ENCODE measurements around the gene NXT2. TPM values are rescaled to one million over a fixed set of nuclear protein-coding genes. Genes with fewer than 3 reads are reported as not detected.

NXT2 gene
- total RNA-seq, 1 donor from 2014 or later = 42.4 TPM

- Histone ChIP-seq H3K79me2 (ENCODE audit: low read depth) (no peaks in the 10 kb centered on the region), H2AFZ (replicated peaks) (no peak overlapping the region), H4K20me1 (ENCODE audit: low read depth) (no peaks in the 10 kb centered on the region), H3K4me1 (no peaks in the 10 kb centered on the region), H3K4me2 (no peak overlapping the region), H3F3A (ENCODE audit: low read depth) (no peaks in the 10 kb centered on the region), H3K27me3 (peaks cover 20% of the 10 kb centered on the region), H3K9ac (no peak overlapping the region), H3K36me3 (no peaks in the 10 kb centered on the region), H3K27ac (no peak overlapping the region), H3K9me3 (ENCODE audit: low read depth) (peaks cover 7% of the 10 kb centered on the region), H3K4me3 (no peak overlapping the region)
- Mint-ChIP-seq H3K27me3 (ENCODE audit: insufficient read depth, low read depth) (peaks cover 2% of the 10 kb centered on the region), H3K27ac (no peak overlapping the region), H3K36me3 (no peaks in the 10 kb centered on the region), H3K9me3 (peaks cover 3% of the 10 kb centered on the region), H3K4me1 (no peaks in the 10 kb centered on the region), H3K4me3 (no peak overlapping the region)
- no peak for TF ChIP-seq EZH2phosphoT487 (IDR thresholded peaks at IDR 0.05)
- no peak for TF ChIP-seq CTCF (IDR thresholded peaks at IDR 0.05)
- no peak for TF ChIP-seq EZH2 (IDR thresholded peaks at IDR 0.05)
- no peak for DNase-seq (ENCODE audit: low spot score)
These were observed 25.5 kb upstream of the NXT2 start for GRCh38 chrX:109511113-109511512.

GRCh38 chrX:109519001-109519400 lies 17.6 kb upstream of the NXT2 start:
- Histone ChIP-seq H3K27ac (no peak overlapping the region), H3K79me2 (ENCODE audit: low read depth) (no peaks in the 10 kb centered on the region), H2AFZ (replicated peaks) (no peak overlapping the region), H3K4me1 (no peaks in the 10 kb centered on the region), H3K4me3 (no peak overlapping the region), H4K20me1 (ENCODE audit: low read depth) (no peaks in the 10 kb centered on the region), H3K36me3 (no peaks in the 10 kb centered on the region), H3K9ac (no peak overlapping the region), H3F3A (ENCODE audit: low read depth) (no peaks in the 10 kb centered on the region), H3K9me3 (ENCODE audit: low read depth) (peaks cover 5% of the 10 kb centered on the region), H3K4me2 (no peak overlapping the region), H3K27me3 (no peaks in the 10 kb centered on the region)
- H3K4me3 Mint-ChIP-seq = no peak overlapping the region
- H3K27me3 Mint-ChIP-seq (ENCODE audit: insufficient read depth, low read depth) = no peaks in the 10 kb centered on the region
- no peak overlapping the region for H3K27ac Mint-ChIP-seq
- no peaks in the 10 kb centered on the region for H3K4me1 Mint-ChIP-seq
- H3K36me3 Mint-ChIP-seq = no peaks in the 10 kb centered on the region
- peaks cover 2% of the 10 kb centered on the region for H3K9me3 Mint-ChIP-seq
- no peak for DNase-seq (ENCODE audit: low spot score)
- TF ChIP-seq EZH2 (IDR thresholded peaks at IDR 0.05) (no peak), EZH2phosphoT487 (IDR thresholded peaks at IDR 0.05) (no peak), CTCF (IDR thresholded peaks at IDR 0.05) (no peak)

- no peak overlapping the region for H3K4me3 Mint-ChIP-seq
- Histone ChIP-seq H3K4me1 (no peaks in the 10 kb centered on the region), H3K4me2 (no peak overlapping the region), H4K20me1 (ENCODE audit: low read depth) (no peaks in the 10 kb centered on the region), H3K27me3 (peaks cover 51% of the 10 kb centered on the region), H3F3A (ENCODE audit: low read depth) (no peaks in the 10 kb centered on the region), H2AFZ (replicated peaks) (no peak overlapping the region), H3K9ac (no peak overlapping the region), H3K9me3 (ENCODE audit: low read depth) (no peaks in the 10 kb centered on the region), H3K79me2 (ENCODE audit: low read depth) (no peaks in the 10 kb centered on the region), H3K4me3 (no peak overlapping the region), H3K36me3 (no peaks in the 10 kb centered on the region), H3K27ac (no peak overlapping the region)
- H3K27ac Mint-ChIP-seq = no peak overlapping the region
- H3K27me3 Mint-ChIP-seq (ENCODE audit: insufficient read depth, low read depth) = peaks cover 3% of the 10 kb centered on the region
- no peaks in the 10 kb centered on the region for H3K36me3 Mint-ChIP-seq
- H3K4me1 Mint-ChIP-seq = peaks cover 24% of the 10 kb centered on the region
- TF ChIP-seq CTCF (IDR thresholded peaks at IDR 0.05) = no peak
- no peak for TF ChIP-seq EZH2 (IDR thresholded peaks at IDR 0.05)
- no peak for TF ChIP-seq EZH2phosphoT487 (IDR thresholded peaks at IDR 0.05)
- peaks cover 3% of the 10 kb centered on the region for H3K9me3 Mint-ChIP-seq
- DNase-seq (ENCODE audit: low spot score) = no peak
These were observed 3.6 kb upstream of the NXT2 start for GRCh38 chrX:109533005-109533404.
